ENCODE data around the gene ANKRD40CL.

The ANKRD40CL gene

GRCh38 chr17:50779747-50780353 lies 12.5 kb upstream of the ANKRD40CL start:
- DNase-seq (ENCODE audit: extremely low read depth, low read depth) = no peak
- TF ChIP-seq CTCF (IDR thresholded peaks at IDR 0.05; ENCODE audit: low read depth, low read length, missing control alignments) = no peak

DNA sequence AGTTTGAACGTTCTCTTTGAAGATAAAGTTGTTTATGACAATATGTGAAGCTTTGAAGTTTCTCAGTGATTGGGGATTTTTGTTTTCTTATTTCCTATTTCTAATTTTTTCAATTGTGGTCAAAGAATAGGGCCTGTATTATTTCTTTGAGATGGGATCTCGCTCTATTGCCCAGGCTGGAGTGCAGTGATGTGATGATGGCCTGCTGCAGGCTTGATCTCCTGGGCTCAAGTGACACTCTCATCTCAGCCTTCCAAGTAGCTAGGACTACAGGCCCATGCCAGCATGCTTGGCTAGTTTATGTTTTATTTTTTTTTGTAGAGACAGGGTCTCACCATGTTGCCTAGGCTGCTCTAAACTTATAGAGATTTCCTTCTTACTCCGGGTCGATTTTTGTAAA lies 11.7 kb upstream of the ANKRD40CL start:
- DNase-seq (ENCODE audit: extremely low read depth, low read depth) = no peak
- TF ChIP-seq CTCF (IDR thresholded peaks at IDR 0.05; ENCODE audit: low read depth, low read length, missing control alignments) = no peak
- no peak overlapping the region for H3K4me3 ChIP-seq (replicated peaks; ENCODE audit: low read depth, low read length)

More at GRCh38 chr17:50779747-50780353, 12.5 kb upstream of the ANKRD40CL start:
- H3K4me3 ChIP-seq (replicated peaks; ENCODE audit: low read depth, low read length) = no peak overlapping the region

DNA sequence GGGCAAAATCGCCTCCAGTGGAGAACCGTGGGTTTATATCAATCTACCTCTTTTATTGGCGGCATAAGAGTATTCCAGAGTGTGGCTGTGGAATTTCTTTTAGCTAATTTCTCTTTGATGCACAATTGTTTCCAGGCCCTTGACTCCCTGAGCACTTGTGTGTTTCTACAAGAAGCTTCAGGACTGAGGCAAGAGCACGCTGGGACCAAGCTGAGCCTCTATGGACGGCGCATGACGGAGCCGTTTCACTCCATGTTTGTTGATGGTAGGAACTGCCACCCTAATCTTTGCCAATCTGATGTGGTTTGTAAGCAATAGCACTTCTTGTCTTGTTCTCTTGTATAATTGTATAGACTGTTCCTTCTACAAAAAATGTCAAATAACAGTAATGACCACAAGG lies 11.2 kb upstream of the ANKRD40CL start:
- no peak overlapping the region for H3K4me3 ChIP-seq (replicated peaks; ENCODE audit: low read depth, low read length)
- TF ChIP-seq CTCF (IDR thresholded peaks at IDR 0.05; ENCODE audit: low read depth, low read length, missing control alignments) = no peak
- no peak for DNase-seq (ENCODE audit: extremely low read depth, low read depth)

- no peak for TF ChIP-seq CTCF (IDR thresholded peaks at IDR 0.05; ENCODE audit: low read depth, low read length, missing control alignments)
- no peak overlapping the region for H3K4me3 ChIP-seq (replicated peaks; ENCODE audit: low read depth, low read length)
These were observed 8.6 kb upstream of the ANKRD40CL start for GRCh38 chr17:50775926-50776325.

DNA sequence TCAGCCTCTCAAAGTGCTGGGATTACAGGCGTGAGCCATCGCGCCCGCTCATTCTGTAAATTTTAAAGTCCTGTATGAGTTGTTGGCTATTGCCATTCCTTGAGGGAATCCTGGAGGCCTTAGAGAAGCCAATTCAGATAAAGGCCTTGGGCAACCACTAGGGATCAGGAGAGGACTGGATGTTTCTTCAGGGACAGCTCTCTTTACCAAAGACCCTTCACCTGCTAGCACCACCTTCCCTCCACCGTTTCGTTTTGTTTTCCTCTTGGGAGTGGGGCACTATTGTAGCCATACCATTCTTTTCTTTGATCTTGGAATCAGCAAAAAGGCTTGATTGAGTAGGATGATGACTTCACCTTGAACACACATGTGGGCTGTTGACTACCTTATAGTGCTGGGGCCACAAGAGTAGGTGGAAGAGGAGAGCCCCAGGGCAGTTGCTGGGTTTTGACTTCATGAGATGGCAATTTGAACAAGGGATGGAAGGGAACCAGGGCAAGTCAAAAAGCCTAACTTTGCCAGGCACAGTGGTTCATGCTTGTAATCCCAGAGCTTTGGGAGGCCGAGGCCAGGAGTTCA lies 7.0 kb upstream of the ANKRD40CL start:
- H3K4me3 ChIP-seq (replicated peaks; ENCODE audit: low read depth, low read length) = no peak overlapping the region
- peak; percentile 2 for TF ChIP-seq CTCF (IDR thresholded peaks at IDR 0.05; ENCODE audit: low read depth, low read length, missing control alignments)
- no peak for DNase-seq (ENCODE audit: extremely low read depth, low read depth)

More at GRCh38 chr17:50775926-50776325, 8.6 kb upstream of the ANKRD40CL start:
- no peak for DNase-seq (ENCODE audit: extremely low read depth, low read depth)

DNA sequence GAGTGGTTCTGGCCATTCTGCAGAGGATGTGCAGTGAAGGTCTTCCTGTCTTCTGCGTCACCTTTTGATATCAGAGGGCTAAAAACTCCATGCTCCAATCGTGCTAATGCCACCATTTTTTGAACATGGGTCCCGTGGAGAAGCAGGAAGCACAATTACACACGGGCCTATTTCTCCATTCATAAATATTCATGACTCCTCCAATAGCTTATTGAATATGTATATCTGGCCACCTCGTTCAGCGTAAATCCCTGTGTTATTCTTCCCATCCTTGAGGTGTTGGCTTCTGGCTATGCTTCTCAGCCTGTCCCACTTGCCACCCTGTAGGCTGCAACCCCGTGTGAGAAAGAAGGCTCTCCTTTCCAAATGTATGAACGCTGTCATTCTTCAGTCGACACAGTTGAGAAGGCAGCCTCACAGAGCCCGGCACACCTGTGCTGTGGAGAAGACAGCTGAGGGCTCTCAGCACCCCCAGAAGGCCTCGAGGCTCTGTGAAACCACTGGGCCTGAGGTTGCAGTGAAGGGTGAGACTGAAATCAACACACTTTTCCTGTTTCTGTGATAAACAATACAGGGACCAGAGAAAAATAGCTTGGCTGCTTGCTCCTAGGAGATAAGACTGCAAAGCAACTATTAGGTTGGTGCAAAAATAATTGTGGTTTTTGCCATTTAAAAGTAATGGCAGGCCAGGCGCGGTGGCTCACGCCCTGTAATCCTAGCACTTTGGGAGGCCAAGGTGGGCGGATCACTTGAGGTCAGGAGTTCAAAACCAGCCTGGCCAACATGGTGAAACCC lies 4.9 kb upstream of the ANKRD40CL start:
- DNase-seq (ENCODE audit: extremely low read depth, low read depth) = no peak
- TF ChIP-seq CTCF (IDR thresholded peaks at IDR 0.05; ENCODE audit: low read depth, low read length, missing control alignments) = no peak
- no peak overlapping the region for H3K4me3 ChIP-seq (replicated peaks; ENCODE audit: low read depth, low read length)

Measured in HFF-Myc (cell line).